Measurements from ENCODE around the gene SMIM10L1. TPM values are rescaled to one million over a fixed set of nuclear protein-coding genes. Genes with fewer than 3 reads are reported as not detected.

The SMIM10L1 gene
- total and polyA plus RNA-seq, 4 donors = 4.9 to 6.3 (median 6.1) TPM

GRCh38 chr12:11174022-11174421, 3.0 kb downstream of the SMIM10L1 start:
- no peaks in the 10 kb centered on the region for H3K27me3 ChIP-seq (ENCODE audit: control insufficient read depth in 4 of 4, insufficient read depth in 4 of 4, low read length in 3 of 4)
- DNase-seq (ENCODE audit: low spot score) = no peak
- H3K4me3 ChIP-seq (ENCODE audit: low read depth in 1 of 3, low read length in 3 of 3) = no peak overlapping the region
- peaks cover 0 to 2% (median 0%) of the 10 kb centered on the region in 4 donors for H3K36me3 ChIP-seq (ENCODE audit: control insufficient read depth in 4 of 4, insufficient read depth in 3 of 4, low read depth in 1 of 4, low read length in 3 of 4)
- 96% methylated on average over 2 of the region's 2 CpGs for WGBS
- no peak overlapping the region for H3K27ac ChIP-seq (ENCODE audit: low read depth in 1 of 2, low read length in 2 of 2)
- no peaks in the 10 kb centered on the region for H3K9me3 ChIP-seq (ENCODE audit: control insufficient read depth in 4 of 4, low read length in 3 of 4)
- H3K9ac ChIP-seq (ENCODE audit: low read depth in 1 of 2, low read length in 2 of 2) = no peak overlapping the region
- TF ChIP-seq HNF4G (IDR thresholded peaks at IDR 0.05) (no peak), FOXA1 (IDR thresholded peaks at IDR 0.05) (no peak), GABPA (IDR thresholded peaks at IDR 0.05 in 1 of 2, conservative IDR thresholded peaks at IDR 0.05 in 1 of 2) (no peak), ATF3 (IDR thresholded peaks at IDR 0.05) (no peak), MAX (IDR thresholded peaks at IDR 0.05) (no peak), ZBTB33 (IDR thresholded peaks at IDR 0.05) (no peak), YY1 (IDR thresholded peaks at IDR 0.05) (no peak), REST (IDR thresholded peaks at IDR 0.05) (no peak), SP1 (IDR thresholded peaks at IDR 0.05) (no peak), EGR1 (IDR thresholded peaks at IDR 0.05; ENCODE audit: low read depth in 2 of 2) (no peak), JUND (IDR thresholded peaks at IDR 0.05) (no peak), RXRA (IDR thresholded peaks at IDR 0.05) (no peak), CTCF (IDR thresholded peaks at IDR 0.05; ENCODE audit: low read depth, low read length, missing input control) (no peak), NR2F2 (IDR thresholded peaks at IDR 0.05) (no peak), HNF4A (conservative IDR thresholded peaks at IDR 0.05) (no peak), FOXA2 (IDR thresholded peaks at IDR 0.05) (no peak)
- H3K4me1 ChIP-seq (ENCODE audit: control insufficient read depth in 4 of 4, insufficient read depth in 4 of 4, low read length in 3 of 4) = peaks cover 6 to 24% (median 13%) of the 10 kb centered on the region in 4 donors

- Histone ChIP-seq H3K9me3 (ENCODE audit: control insufficient read depth in 4 of 4, low read length in 3 of 4) (no peaks in the 10 kb centered on the region), H3K36me3 (ENCODE audit: control insufficient read depth in 4 of 4, insufficient read depth in 3 of 4, low read depth in 1 of 4, low read length in 3 of 4) (peaks cover 0 to 2% (median 0%) of the 10 kb centered on the region in 4 donors), H3K27me3 (ENCODE audit: control insufficient read depth in 4 of 4, insufficient read depth in 4 of 4, low read length in 3 of 4) (no peaks in the 10 kb centered on the region), H3K4me3 (ENCODE audit: low read depth in 1 of 3, low read length in 3 of 3) (no peak overlapping the region), H3K9ac (ENCODE audit: low read depth in 1 of 2, low read length in 2 of 2) (no peak overlapping the region), H3K4me1 (ENCODE audit: control insufficient read depth in 4 of 4, insufficient read depth in 4 of 4, low read length in 3 of 4) (peaks cover 0 to 13% (median under 1%) of the 10 kb centered on the region in 4 donors), H3K27ac (ENCODE audit: low read depth in 1 of 2, low read length in 2 of 2) (no peak overlapping the region)
- 97% methylated on average over 1 of the region's 1 CpG for WGBS
- no peak for DNase-seq (ENCODE audit: low spot score)
- no peak for TF ChIP-seq REST (IDR thresholded peaks at IDR 0.05)
- TF ChIP-seq MAX (IDR thresholded peaks at IDR 0.05) = no peak
- TF ChIP-seq RAD21 (IDR thresholded peaks at IDR 0.05) = no peak
- no peak for TF ChIP-seq HNF4G (IDR thresholded peaks at IDR 0.05)
- TF ChIP-seq YY1 (IDR thresholded peaks at IDR 0.05) = no peak
- TF ChIP-seq NR2F2 (IDR thresholded peaks at IDR 0.05) = no peak
- TF ChIP-seq GABPA (IDR thresholded peaks at IDR 0.05 in 1 of 2, conservative IDR thresholded peaks at IDR 0.05 in 1 of 2) = no peak
- TF ChIP-seq FOXA2 (IDR thresholded peaks at IDR 0.05) = no peak
- no peak for TF ChIP-seq RXRA (IDR thresholded peaks at IDR 0.05)
- no peak for TF ChIP-seq HNF4A (conservative IDR thresholded peaks at IDR 0.05)
- no peak for TF ChIP-seq ZBTB33 (IDR thresholded peaks at IDR 0.05)
- no peak for TF ChIP-seq TAF1 (conservative IDR thresholded peaks at IDR 0.05)
Measured at GRCh38 chr12:11178250-11178649, 7.3 kb downstream of the SMIM10L1 start.

All from liver (tissue), 9 donors.